ENCODE data around the gene SIAH3. TPM values are rescaled to one million over a fixed set of nuclear protein-coding genes. Genes with fewer than 3 reads are reported as not detected.

The SIAH3 gene
- total RNA-seq, 6 experiments from 2014 or later: not detected

DNA sequence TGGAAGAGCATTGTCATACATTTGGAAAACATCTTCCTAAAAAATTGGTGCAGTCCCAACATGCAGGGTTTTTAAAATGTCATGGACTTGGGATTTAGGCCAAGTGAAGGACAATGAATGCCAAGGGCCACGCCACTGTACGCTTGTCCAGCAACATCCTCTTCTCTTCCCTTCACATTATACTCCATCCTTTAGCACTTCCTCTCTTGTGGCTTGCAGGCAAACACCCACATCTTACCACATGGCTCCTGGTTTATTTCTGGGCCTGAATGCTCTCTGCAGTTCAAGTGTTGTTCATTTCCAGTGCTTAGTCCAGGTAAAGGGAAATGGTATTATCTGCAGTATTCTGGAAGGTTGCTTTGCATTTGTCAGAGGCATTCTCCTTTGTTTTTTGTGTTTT is 104.5 kb downstream of the SIAH3 start:
- Histone ChIP-seq H3K36me3 (no peaks in the 10 kb centered on the region), H3K4me3 (no peak overlapping the region), H3K27me3 (no peaks in the 10 kb centered on the region), H3K27ac (no peak overlapping the region), H3K4me1 (no peaks in the 10 kb centered on the region), H3K9me3 (no peaks in the 10 kb centered on the region)
- TF ChIP-seq, protein P1, sequence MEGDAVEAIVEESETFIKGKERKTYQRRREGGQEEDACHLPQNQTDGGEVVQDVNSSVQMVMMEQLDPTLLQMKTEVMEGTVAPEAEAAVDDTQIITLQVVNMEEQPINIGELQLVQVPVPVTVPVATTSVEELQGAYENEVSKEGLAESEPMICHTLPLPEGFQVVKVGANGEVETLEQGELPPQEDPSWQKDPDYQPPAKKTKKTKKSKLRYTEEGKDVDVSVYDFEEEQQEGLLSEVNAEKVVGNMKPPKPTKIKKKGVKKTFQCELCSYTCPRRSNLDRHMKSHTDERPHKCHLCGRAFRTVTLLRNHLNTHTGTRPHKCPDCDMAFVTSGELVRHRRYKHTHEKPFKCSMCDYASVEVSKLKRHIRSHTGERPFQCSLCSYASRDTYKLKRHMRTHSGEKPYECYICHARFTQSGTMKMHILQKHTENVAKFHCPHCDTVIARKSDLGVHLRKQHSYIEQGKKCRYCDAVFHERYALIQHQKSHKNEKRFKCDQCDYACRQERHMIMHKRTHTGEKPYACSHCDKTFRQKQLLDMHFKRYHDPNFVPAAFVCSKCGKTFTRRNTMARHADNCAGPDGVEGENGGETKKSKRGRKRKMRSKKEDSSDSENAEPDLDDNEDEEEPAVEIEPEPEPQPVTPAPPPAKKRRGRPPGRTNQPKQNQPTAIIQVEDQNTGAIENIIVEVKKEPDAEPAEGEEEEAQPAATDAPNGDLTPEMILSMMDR (IDR thresholded peaks at IDR 0.05): no peak
- no peak for TF ChIP-seq POLR2A (IDR thresholded peaks at IDR 0.05)
- intact Hi-C loops (cut with DNase I): no loop called here
- ATAC-seq: no peak
- WGBS (ENCODE audit: insufficient coverage, low coverage, low lambda C conversion rate, missing lambda C conversion rate): 42% methylated on average over 2 of the region's 2 CpGs
- DNase-seq: no peak

DNA sequence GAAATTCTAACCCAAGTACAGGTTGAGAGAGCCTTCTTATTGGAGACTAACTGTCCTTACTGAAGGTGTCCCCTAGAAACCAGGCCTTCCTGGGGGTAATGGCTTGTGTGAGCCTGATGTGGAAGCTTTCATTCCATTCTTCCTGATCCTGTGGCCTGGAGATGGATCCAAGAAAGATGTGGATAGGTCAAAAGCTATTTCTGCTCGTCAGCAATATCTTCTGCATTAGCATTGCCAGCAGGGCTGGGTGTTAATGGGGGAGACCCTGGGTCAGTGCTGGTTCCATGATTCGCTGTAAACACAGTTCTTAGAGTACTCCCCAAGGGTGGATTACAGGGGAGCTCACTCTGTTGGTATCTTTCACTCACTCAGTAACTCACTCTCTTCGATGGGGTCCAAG is 106.6 kb downstream of the SIAH3 start:
- 40% methylated on average over 1 of the region's 3 CpGs for WGBS (ENCODE audit: insufficient coverage, low coverage, low lambda C conversion rate, missing lambda C conversion rate)
- no peaks in the 10 kb centered on the region for H3K4me1 ChIP-seq

DNA sequence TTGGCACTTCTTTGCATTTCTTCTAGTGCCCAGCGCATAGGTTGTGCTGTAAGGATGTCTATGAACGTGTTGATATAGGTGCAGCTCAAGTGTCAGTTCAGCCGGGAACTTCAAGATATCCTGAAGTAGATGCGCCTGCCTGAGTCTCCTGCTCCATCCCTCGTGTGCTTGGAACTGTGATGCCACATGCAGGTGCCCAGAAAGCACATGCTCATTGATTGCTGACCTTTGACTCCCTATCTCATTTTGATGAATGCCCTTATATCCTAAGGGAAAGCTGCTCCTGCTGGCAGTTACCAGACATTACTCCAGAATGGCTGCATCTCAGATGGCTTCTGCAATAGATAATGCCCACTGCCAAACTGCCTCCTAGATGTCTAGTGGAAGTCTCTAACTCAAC is 108.6 kb downstream of the SIAH3 start:
- TF ChIP-seq, protein P1 (IDR thresholded peaks at IDR 0.05): no peak
- no peak for TF ChIP-seq POLR2A (IDR thresholded peaks at IDR 0.05)
- Histone ChIP-seq H3K27me3 (no peaks in the 10 kb centered on the region), H3K27ac (no peak overlapping the region), H3K4me1 (no peaks in the 10 kb centered on the region), H3K4me3 (no peak overlapping the region), H3K9me3 (no peaks in the 10 kb centered on the region), H3K36me3 (no peaks in the 10 kb centered on the region)
- DNase-seq (no peak), ATAC-seq (no peak)
- 84% methylated on average over 4 of the region's 5 CpGs for WGBS (ENCODE audit: insufficient coverage, low coverage, low lambda C conversion rate, missing lambda C conversion rate)
- intact Hi-C loops (cut with DNase I): no loop called here

More for the DNA sequence above, 106.6 kb downstream of the SIAH3 start:
- H3K4me3 ChIP-seq: no peak overlapping the region
- TF ChIP-seq, protein P1 (IDR thresholded peaks at IDR 0.05): no peak
- no peak for TF ChIP-seq POLR2A (IDR thresholded peaks at IDR 0.05)
- H3K27me3 ChIP-seq: no peaks in the 10 kb centered on the region
- H3K9me3 ChIP-seq: no peaks in the 10 kb centered on the region
- DNase-seq: no peak
- intact Hi-C loops (cut with DNase I): no loop called here
- ATAC-seq: no peak
- no peaks in the 10 kb centered on the region for H3K36me3 ChIP-seq
- H3K27ac ChIP-seq: no peak overlapping the region

DNA sequence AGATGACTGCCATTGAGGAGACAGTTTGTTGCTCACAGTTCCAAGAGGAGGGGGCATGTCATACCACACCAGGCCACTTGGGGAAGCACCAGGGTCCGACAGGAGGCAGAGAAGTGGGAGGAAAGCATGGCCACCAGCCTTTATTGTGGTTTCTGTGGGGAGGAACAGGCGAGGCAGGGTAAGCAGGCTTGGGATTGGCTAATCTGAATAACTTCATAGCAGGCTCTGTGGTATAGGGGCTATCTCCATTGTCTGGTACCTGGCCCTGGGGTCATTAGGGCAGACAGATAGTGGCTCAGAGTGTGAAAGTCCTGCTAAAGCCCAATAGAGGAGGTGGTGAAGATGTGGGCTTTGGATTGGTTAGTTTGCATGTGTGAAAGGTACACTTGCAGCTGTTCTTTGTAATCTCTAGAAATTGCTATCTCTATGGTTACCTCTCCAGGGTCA is 114.0 kb downstream of the SIAH3 start:
- Histone ChIP-seq H3K4me3 (no peak overlapping the region), H3K27ac (no peak overlapping the region), H3K36me3 (no peaks in the 10 kb centered on the region), H3K4me1 (no peaks in the 10 kb centered on the region), H3K27me3 (no peaks in the 10 kb centered on the region), H3K9me3 (no peaks in the 10 kb centered on the region)
- ATAC-seq (no peak), DNase-seq (no peak)
- TF ChIP-seq POLR2A (IDR thresholded peaks at IDR 0.05): no peak
- TF ChIP-seq, protein P1 (IDR thresholded peaks at IDR 0.05): no peak
- WGBS (ENCODE audit: insufficient coverage, low coverage, low lambda C conversion rate, missing lambda C conversion rate): 32% methylated on average over 2 of the region's 2 CpGs
- intact Hi-C loops (cut with DNase I): no loop called here

DNA sequence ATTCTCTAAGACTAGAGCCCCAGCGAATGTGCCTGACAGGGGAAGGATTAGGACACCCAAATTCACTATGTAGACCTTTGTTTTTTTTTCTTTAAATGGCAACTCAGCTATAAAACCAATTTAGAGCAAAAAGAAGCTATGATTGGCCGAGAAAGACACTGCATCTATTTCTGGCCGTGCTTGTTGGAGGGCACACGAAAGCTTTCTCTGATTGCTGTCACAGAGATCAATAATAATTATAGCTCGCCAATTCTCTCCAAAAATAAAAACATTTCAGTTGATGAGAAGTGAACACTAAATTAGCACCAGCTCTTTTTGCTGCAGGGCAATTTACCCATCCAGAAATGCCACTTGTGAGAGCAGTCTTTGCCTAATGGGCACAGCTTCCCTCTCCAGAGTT is 118.2 kb downstream of the SIAH3 start:
- Histone ChIP-seq H3K9me3 (no peaks in the 10 kb centered on the region), H3K27me3 (no peaks in the 10 kb centered on the region), H3K36me3 (no peaks in the 10 kb centered on the region), H3K4me3 (no peak overlapping the region), H3K27ac (no peak overlapping the region), H3K4me1 (no peaks in the 10 kb centered on the region)
- 71% methylated on average over 5 of the region's 5 CpGs for WGBS (ENCODE audit: insufficient coverage, low coverage, low lambda C conversion rate, missing lambda C conversion rate)
- intact Hi-C loops (cut with DNase I): no loop called here
- no peak for DNase-seq
- no peak for ATAC-seq
- TF ChIP-seq, protein P1 (IDR thresholded peaks at IDR 0.05): no peak
- no peak for TF ChIP-seq POLR2A (IDR thresholded peaks at IDR 0.05)

Measured in right lobe of liver (tissue), 6 donors.